GM12878 (cell line): ENCODE results near the gene WDHD1. TPM values are rescaled to one million over a fixed set of nuclear protein-coding genes. Genes with fewer than 3 reads are reported as not detected.

Experiments
- ATAC-seq: fragments of 200-7000 bp; cut with Tn5 transposase; 3 replicates; pipeline ENCODE4 v1.9.1; 2020; ENCODE audit warnings: mild to moderate bottlenecking, moderate library complexity
- BruUV-seq: library from RNA; stranded (reverse); fragments of 400-500 nt; replicated peaks from 2 replicates; lab custom pipeline; 2021; lab: Mats Ljungman, UMichigan
- CTCF ChIA-PET: fragments of 300-600 bp; sonication (Branson Sonifier 250); formaldehyde crosslinking; extraction: SDS; loops from one replicate; lab custom pipeline; 2021; ENCODE audit warnings: inconsistent platforms; lab: Yijun Ruan, JAX
- POLR2A ChIA-PET: fragments of 350-600 bp; formaldehyde crosslinking; extraction: SDS; loops from one replicate; lab custom pipeline; 2021; ENCODE audit warnings: inconsistent platforms; lab: Charles Lee
- RAD21 ChIA-PET: fragments of 300-600 bp; sonication (Branson Sonifier 250); formaldehyde crosslinking; loops from one replicate; lab custom pipeline; 2023; ENCODE audit warnings: antibody characterized with exemption; ENCODE audit not compliant: unreplicated experiment; lab: Charles Lee
- SMC1A ChIA-PET: fragments of 300-600 bp; sonication (Branson Sonifier 250); formaldehyde crosslinking; loops from one replicate; lab custom pipeline; 2023; ENCODE audit not compliant: unreplicated experiment, uncharacterized antibody; lab: Charles Lee
- DNase-seq: peaks from one replicate; pipeline ENCODE4 v3.0.0-alpha.2; 2011; ENCODE audit warnings: low read depth, low spot score
- FAIRE-seq: peaks from 3 replicates; lab custom pipeline; 2011; peaks lifted over from hg19 to GRCh38; lab: Jason Lieb, UNC
- H2AFZ ChIP-seq: 2 replicates; pipeline ENCODE4 v1.6.0; 2011; ENCODE audit warnings: low read depth, low read length, control low read depth; ENCODE audit not compliant: control insufficient read depth
- H3K27ac ChIP-seq: 2 replicates; pipeline ENCODE4 v1.5.1; 2011; ENCODE audit warnings: control low read depth; ENCODE audit not compliant: control insufficient read depth, insufficient read depth
- H3K27me3 ChIP-seq, 2 experiments: replicated peaks in 1 of 2; 2 replicates each; pipeline versions ENCODE4 v1.6.0 to v1.6.1; 2011; ENCODE audit warnings: low read length in 1 of 2; ENCODE audit not compliant: control insufficient read depth in 2 of 2, insufficient read depth in 2 of 2
- H3K36me3 ChIP-seq, 2 experiments: 2 replicates each; pipeline ENCODE4 v1.5.1; 2011; ENCODE audit warnings: low read length in 1 of 2; ENCODE audit not compliant: control insufficient read depth in 2 of 2, insufficient read depth in 2 of 2
- H3K4me1 ChIP-seq: 2 replicates; pipeline ENCODE4 v1.6.1; 2011; ENCODE audit warnings: mild to moderate bottlenecking, low read length, moderate library complexity, mixed read lengths; ENCODE audit not compliant: control insufficient read depth, insufficient read depth
- H3K4me2 ChIP-seq: 2 replicates; pipeline ENCODE4 v1.6.0; 2011; ENCODE audit warnings: control low read depth; ENCODE audit not compliant: control insufficient read depth, insufficient read depth
- H3K4me3 ChIP-seq: fragments of 200-600 bp; sonication (generic); 2 replicates; pipeline ENCODE4 v1.5.1; 2016
- H3K79me2 ChIP-seq: 2 replicates; pipeline ENCODE4 v1.6.0; 2011; ENCODE audit warnings: low read length; ENCODE audit not compliant: control insufficient read depth, insufficient read depth
- H3K9ac ChIP-seq: 2 replicates; pipeline ENCODE4 v1.8.0; 2011; ENCODE audit warnings: low read length, control low read depth, mixed read lengths; ENCODE audit not compliant: control insufficient read depth, insufficient read depth
- H3K9me3 ChIP-seq: replicated peaks from 3 replicates; pipeline ENCODE4 v1.5.1; 2011; ENCODE audit warnings: mild to moderate bottlenecking, low read length; ENCODE audit not compliant: control insufficient read depth, insufficient read depth
- H4K20me1 ChIP-seq: 2 replicates; pipeline ENCODE4 v1.6.0; 2011; ENCODE audit not compliant: control insufficient read depth, insufficient read depth
- IRF5 ChIP-seq: fragments of 450-650 bp; IDR thresholded peaks from 2 replicates; pipeline ENCODE4 v1.6.1; 2017; ENCODE audit warnings: borderline replicate concordance
- MTA2 ChIP-seq: fragments of 450-650 bp; IDR thresholded peaks from 2 replicates; pipeline ENCODE4 v1.6.1; 2016; ENCODE audit warnings: low read depth, mild to moderate bottlenecking, moderate library complexity
- MXI1 ChIP-seq: fragments of 150-350 bp; IDR thresholded peaks from 2 replicates; pipeline ENCODE4 v1.6.1; 2011; ENCODE audit warnings: low read depth, mild to moderate bottlenecking, inconsistent platforms, low read length, improper control_type of control experiment
- SPI1 ChIP-seq: IDR thresholded peaks from 2 replicates; pipeline ENCODE4 v1.6.1; 2011; ENCODE audit warnings: low read depth, mild to moderate bottlenecking, low read length, moderate library complexity, borderline replicate concordance; ENCODE audit not compliant: insufficient read depth
- USF1 ChIP-seq: IDR thresholded peaks from 2 replicates; pipeline ENCODE4 v1.6.1; 2011; ENCODE audit warnings: borderline replicate concordance, low read depth, mild to moderate bottlenecking, moderate library complexity, mixed read lengths, low read length; ENCODE audit not compliant: insufficient read depth; ENCODE audit errors: extremely low read length
- WGBS: methylation state at CpG from one replicate; pipeline ENCODE4 v1.1.6; 2016; ENCODE audit warnings: low lambda C conversion rate; ENCODE audit not compliant: insufficient replicate concordance, insufficient coverage; ENCODE audit errors: missing lambda C conversion rate; 5-methylcytosine and 5-hydroxymethylcytosine counted together
- in situ Hi-C: fragments of 300-500 bp; cut with MboI; formaldehyde crosslinking; loops from 9 replicates; pipeline ENCODE4 v1.14.3; 2018; ENCODE audit warnings: mixed read lengths
- intact Hi-C: fragments of 100-400 bp; cut with micrococcal nuclease; formaldehyde crosslinking; loops from one replicate; pipeline ENCODE4 v1.14.2; 2022; ENCODE audit not compliant: unreplicated experiment
- polyA plus RNA-seq, 11 experiments: library from polyadenylated mRNA; depleted of rRNA in 4 of 11; unstranded in 6 of 11; stranded (reverse) in 5 of 11; fragments of >200 nt; fragmentation: Nextera tagmentation in 4 of 11; fragmentation: Illumina TruSeq in 1 of 11; extraction: Ambion mirVana in 4 of 11; extraction: Trizol in 1 of 11; gene quantifications; 1 replicate in 1 of 11; 2 replicates in 10 of 11; pipeline versions ENCODE4 v1.2.1 to v1.2.3, GENCODE V29; 2011 to 2016; ENCODE audit warnings: inconsistent platforms in 2 of 11, missing spikeins in 2 of 11, low read depth in 1 of 11
- total RNA-seq, 4 experiments: library from RNA; depleted of rRNA in 3 of 4; stranded (reverse); fragments of >200 nt in 3 of 4; fragmentation: Illumina TruSeq in 1 of 4; extraction: Trizol in 1 of 4; gene quantifications; 2 replicates each; pipeline versions ENCODE4 v1.2.1 to v1.2.3, GENCODE V29; 2013 to 2021

Gene WDHD1
- total and polyA plus RNA-seq, 10 of the 15 experiments (the other 5 are each of a cell fraction or from before 2014, with no cell fraction given) = 11.3 to 50.5 (median 32.6) TPM

GRCh38 chr14:54942913-54943312, 84.0 kb downstream of the WDHD1 start:
- Histone ChIP-seq H3K27me3 (no peaks in the 10 kb centered on the region), H3K27ac (no peak overlapping the region), H3K9ac (no peak overlapping the region), H3K79me2 (no peaks in the 10 kb centered on the region), H4K20me1 (no peaks in the 10 kb centered on the region), H3K4me1 (no peaks in the 10 kb centered on the region), H3K4me3 (no peak overlapping the region), H3K36me3 (peaks cover 3 to 8% of the 10 kb centered on the region in 2 experiments), H3K4me2 (no peak overlapping the region), H3K9me3 (no peaks in the 10 kb centered on the region; the same call in 2 of the 3 replicates), H2AFZ (no peak overlapping the region)
- ChIA-PET RAD21 (no interaction called here), SMC1A (no interaction called here), CTCF (no interaction called here), POLR2A (no interaction called here)
- 0 out of 2 replicates have a peak, but pooled peaks have one; percentile 24 for TF ChIP-seq MTA2
- TF ChIP-seq SPI1 = peak; percentile 87
- no peak for TF ChIP-seq USF1
- no peak for TF ChIP-seq IRF5
- TF ChIP-seq MXI1 = no peak
- ATAC-seq (peak; percentile 30; the same call in 1 of the 3 replicates), FAIRE-seq (no peak), DNase-seq (no peak)
- BruUV-seq = no TSS peak
- 50% methylated on average over 4 of the region's 4 CpGs for WGBS
- in situ Hi-C loops = no loop called here
- intact Hi-C loops = no loop called here
